ENCODE results near the gene SRXN1.
"Not testable (repeated sequence)": the region's sequence is repeated elsewhere in the genome, so short reads cannot be mapped to it uniquely, and the experiment has no call there.

Gene SRXN1

DNA sequence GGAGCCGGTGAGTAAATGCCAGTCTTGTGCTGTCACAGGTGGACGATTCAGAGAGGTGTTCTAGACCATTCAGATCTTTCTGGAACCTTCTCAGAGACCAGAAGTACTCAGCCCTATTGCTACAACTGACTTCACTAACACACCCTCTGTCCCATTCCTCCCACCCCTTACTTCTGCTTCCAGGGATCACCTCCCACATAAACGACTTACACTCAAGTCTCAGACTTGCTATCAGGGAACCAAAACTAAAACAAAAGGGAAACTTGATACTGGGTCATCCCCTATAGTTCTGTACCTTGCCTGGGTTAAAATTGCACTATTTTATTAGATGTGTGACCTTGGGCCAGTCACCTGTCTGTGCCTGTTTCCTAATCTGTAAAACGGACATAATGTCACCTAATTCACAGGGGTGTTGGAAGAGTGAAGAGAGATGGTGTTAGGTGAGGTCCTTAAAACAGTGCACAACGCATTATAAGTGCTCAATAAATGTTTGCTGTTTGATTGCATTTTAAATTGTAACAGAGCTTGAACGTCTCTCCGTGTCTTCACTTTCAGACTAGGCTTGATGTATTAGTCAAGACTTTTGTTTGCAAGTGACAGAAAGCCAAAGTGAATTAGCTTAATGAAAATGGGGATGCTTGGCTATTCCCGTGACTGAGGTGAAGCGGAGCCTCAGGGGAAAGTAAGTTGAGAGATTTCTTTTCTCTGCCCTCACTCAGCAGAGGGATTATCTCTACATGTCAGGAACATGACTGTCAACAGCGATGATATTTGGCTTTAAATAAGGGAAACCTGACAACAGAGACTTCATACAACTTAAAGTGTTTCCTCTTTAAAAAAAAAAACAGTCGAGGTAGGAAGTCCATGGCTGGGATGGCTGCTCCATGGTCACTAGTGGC, 3.0 kb upstream of the SRXN1 start:
- no peak for DNase-seq (ENCODE audit: low read depth in 2 of 2)

- DNase-seq (ENCODE audit: low read depth in 2 of 2), result no peak
Observed at GRCh38 chr20:654417-654750, 1.4 kb upstream of the SRXN1 start.

GRCh38 chr20:653590-654416, 803 bp upstream of the SRXN1 start:
- DNase-seq (ENCODE audit: low read depth in 2 of 2), result no peak

DNA sequence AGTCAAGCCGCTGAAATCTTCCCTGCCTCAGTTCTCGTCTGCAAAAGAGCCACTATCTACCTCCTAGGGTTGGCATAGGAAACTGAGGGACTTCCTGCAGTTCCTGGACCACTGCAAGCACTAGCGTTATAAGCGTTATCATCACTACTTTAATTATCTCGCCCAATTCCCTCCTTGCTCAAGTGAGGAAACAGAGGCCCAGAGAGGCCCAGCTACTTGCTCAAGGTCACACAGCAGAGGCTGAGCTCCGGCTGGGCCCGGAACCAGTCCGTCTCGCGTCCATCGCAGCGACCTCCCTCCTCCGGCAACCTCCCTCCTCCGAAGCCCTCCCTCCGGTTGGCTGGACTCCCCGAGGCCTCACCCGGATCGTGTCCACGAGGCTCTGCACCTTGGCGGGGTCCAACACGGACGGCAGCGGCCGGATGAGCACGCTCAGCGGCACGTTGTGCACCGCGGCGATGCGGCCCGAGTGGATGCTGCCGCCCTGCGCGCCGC, 338 bp downstream of the SRXN1 start:
- DNase-seq (ENCODE audit: low read depth in 2 of 2), result no peak

DNA sequence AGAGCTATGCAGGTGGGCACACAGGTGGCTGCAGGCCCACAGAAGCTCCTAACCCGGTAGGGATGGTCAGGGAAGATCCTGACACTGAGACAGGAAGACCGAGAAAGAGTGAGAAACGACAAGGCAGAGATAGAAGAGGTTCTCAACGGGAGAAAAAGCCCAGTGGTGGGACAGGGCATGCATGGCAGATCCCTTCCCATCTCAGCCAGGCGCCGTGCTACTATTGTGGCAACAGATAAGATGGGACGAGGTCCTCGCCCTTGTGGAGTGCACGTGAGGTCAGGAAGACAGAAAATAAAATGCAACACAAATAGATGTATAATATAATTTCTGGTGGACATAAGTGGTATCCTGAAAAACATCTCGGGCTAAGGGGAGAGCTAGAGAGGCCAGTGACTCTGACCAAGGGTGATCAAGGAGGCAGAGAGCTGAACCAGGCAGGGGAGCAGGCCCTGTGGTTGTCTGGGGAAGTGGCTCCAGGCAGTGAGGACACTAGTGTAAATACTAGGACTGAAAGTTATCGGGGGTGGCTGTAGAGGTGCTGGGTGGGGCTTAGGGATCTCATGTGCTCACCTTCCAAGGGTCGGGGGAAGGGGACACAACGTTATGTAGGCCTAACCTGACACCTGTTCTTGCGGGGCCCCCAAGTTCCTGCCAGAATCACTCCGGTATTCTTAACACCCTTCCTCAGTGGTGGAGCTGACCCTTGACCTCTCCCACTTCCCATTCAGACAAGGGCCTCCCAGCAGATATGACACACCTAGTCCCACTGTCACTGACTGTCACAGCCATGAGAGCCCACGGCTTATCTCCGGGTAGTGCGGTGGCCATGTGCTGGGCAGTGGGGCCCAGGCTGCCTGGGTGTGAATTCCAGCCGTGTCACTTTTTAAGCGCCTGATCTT, 1.0 kb downstream of the SRXN1 start:
- no peak for DNase-seq (ENCODE audit: low read depth in 2 of 2)

GRCh38 chr20:650954-651353, 2.0 kb downstream of the SRXN1 start:
- DNase-seq (ENCODE audit: low read depth in 2 of 2), result no peak

- no peak for DNase-seq (ENCODE audit: low read depth in 2 of 2)
Observed at GRCh38 chr20:650281-650680, 2.7 kb downstream of the SRXN1 start.

DNA sequence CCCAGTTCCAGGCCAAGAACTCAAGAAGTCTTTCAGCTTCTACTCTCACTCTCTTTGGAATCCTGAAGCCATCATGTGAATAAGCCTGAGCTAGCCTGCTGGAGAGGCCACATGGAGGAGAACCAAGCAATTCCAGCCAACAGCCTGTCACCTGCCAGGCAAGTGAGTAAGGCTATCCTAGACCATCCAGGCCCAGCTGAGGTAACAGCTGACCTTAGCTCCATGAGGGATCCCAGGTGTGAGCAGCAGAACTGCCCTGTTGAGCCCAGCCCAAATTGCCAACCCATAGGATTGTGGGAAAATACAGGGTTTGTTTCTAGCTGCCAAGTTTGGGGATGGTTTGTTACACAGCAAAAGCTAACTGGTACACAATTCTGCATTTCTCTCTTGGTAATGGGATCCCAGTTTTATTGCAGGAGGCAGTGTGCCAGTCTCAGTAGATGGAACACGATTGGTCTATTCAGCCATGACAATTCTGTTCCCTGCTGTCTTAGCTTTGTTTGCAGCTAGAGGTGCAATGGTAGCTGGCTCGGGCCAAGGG, 5.5 kb downstream of the SRXN1 start:
- DNase-seq (ENCODE audit: low read depth in 2 of 2), result no peak

DNA sequence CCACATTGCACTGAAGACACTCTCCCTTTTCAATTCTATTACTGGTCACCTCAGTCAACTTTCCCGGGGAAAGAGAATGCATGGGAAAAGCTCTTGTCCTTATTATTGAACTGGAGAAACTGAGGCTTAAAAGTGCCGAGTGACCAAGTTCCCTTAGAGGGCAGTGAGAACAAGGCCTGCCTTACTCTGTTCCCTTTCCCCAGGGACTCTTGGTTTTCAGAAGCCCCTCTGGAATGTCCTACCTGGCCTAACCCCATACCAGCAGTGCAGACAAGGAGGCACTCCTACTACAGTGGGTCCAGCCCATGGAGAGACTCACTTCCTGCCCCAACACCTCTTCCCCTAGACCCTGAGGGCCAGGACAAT, 6.1 kb downstream of the SRXN1 start:
- no peak for DNase-seq (ENCODE audit: low read depth in 2 of 2)

DNA sequence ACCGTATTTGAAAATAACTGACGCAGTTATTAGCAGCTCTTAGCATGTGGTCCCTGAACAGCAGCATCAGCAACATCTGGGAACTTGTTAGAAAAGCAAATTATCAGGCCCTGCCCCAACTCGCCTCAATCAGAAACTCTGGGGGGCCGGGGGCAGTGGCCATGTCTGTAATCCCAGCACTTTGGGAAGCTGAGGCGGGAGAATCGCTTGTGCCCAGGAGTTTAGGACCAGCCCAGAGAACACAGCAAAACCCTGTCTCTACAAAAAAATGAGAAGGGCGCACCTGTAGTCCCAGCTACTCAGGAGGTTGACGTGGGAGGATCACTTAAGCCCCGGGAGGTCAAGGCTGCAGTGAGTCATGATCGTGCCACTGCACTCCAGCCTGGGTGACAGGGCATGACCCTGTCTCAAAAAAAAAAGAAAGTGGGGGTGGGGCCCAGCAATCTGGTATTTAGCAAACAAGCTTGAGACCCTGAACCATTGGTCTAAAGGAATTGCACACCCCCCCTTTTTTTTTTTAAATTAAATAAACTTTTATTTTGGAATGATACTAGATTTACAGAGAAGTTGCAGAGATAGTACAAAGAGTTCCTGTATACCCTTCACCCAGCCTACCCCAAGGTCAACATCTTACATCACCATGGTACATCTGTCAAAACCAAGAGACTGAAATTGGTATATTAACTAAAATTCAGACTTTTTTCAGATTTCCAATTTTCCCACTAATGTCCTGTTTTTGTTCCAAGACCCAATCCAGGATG, 6.7 kb downstream of the SRXN1 start:
- no peak for DNase-seq (ENCODE audit: low read depth in 2 of 2)

GRCh38 chr20:645318-646106, 7.5 kb downstream of the SRXN1 start:
- no peak for DNase-seq (ENCODE audit: low read depth in 2 of 2)

DNA sequence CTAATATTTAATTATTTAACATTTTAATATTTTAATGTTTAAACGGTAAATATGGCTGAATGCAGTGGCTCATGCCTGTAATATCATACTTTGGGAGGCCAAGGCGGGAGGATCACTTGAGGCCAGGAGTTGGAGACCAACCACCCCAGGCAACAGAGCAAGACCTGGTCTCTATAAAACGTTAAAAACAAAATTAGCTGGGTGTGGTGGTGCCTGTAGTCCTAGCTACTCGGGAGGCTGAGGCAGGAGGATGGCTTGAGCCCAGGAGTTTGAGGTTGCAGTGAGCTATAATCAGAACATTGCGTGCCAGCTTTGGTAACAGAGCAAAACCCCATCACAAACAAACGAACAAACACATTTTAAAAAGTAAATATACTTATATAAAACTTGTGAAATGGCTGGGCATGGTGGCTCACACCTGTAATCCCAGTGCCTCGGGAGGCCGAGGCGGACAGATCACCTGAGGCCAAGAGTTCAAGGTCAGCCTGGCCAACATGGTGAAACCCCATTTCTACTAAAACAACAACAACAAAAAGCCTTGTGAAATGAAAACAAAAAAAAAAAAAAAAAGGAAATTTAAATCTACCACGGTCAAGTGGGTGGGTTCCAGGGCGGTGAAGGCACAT, 8.2 kb downstream of the SRXN1 start:
- no peak for DNase-seq (ENCODE audit: low read depth in 2 of 2)

DNA sequence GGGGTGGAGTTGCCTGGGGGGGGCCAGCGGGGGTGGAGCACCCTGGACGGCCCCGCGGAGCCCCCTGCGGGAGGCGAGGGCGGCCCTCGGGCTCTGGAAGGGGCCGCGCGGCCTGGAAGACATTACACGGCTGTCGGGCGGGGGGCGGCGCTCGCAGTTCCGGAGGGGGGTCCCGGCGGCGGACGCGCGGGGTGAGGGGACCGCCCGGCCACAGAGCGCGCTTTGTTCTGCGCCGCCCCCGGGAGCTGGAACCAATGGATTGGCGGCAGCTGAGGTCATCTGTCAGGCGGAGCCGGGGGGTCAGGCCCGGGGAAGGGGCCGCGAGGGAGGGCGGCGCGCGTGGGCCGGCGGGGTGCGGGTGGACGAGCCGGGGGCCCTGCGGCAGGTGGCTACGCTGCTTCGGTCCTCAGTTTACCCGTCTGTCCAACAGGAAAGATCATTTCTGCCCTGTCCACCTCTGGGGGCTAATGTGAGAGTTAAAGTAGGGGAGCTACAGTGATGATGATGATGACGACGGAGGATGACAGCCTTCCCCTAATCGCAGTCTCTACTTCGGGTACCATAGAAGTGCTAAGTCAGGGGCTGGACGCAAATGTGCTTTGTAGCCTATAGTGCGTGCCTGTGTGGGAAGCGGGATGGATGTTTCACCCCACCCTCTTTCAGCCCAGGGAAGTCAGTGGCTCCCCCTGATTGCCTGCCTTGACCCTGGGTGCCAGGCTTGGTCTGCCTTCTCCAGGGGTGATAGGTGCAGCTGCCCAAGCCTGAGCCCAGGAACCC, 10.4 kb downstream of the SRXN1 start:
- no peak for DNase-seq (ENCODE audit: low read depth in 2 of 2)

DNA sequence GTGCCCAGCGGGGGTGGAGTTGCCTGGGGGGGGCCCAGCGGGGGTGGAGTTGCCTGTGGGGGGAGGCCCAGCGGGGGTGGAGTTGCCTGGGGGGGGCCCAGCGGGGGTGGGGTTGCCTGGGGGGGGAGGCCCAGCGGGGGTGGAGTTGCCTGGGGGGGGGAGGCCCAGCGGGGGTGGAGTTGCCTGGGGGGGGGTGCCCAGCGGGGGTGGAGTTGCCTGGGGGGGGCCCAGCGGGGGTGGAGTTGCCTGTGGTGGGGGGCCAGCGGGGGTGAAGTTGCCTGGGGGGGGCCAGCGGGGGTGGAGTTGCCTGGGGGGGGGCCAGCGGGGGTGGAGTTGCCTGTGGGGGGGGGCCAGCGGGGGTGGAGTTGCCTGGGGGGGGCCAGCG, 11.0 kb downstream of the SRXN1 start:
- not testable (repeated sequence) for DNase-seq (ENCODE audit: low read depth in 2 of 2)

GRCh38 chr20:641516-641875, 11.5 kb downstream of the SRXN1 start:
- DNase-seq (ENCODE audit: low read depth in 2 of 2), result no peak

- no peak for DNase-seq (ENCODE audit: low read depth in 2 of 2)
Observed at GRCh38 chr20:640674-641515, 12.1 kb downstream of the SRXN1 start.

DNA sequence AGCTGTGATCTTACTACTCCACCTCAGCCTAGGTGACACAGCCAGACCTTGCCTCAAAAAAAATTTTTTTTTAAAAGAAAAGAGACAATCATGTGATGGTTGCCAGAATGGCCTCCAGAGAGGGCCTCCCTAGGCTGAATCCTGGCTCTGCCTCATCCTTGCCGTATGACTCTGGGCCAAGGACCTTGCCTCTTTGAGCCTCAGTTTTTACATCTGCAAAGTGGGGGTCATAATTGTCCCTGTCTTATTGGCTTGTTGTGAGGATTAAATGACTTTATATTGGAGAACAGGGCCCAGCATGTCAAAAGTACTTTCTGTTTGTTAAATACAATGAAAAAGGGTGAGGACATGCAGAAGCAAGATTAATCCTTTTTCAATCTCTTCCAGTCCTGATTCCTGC, 14.4 kb downstream of the SRXN1 start:
- no peak for DNase-seq (ENCODE audit: low read depth in 2 of 2)

DNA sequence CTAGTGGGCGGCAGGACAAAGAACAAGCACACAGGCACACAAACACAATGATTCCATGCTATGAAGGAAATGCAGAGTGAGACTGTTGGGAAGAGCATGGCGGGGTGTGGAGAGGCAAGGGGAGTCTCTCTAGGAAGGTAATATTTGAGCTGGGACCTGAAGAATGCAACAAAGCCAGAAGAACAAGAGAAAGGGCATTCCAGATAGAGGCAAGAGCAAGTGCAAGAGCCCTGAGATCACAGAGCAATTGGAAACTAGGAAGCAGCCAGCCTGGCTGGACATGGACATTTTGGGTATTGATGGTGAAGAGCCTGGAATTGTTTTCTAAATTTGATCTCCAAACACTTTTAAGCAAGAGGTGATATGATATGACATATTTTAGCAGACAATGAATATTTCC, 15.4 kb downstream of the SRXN1 start:
- DNase-seq (ENCODE audit: low read depth in 2 of 2), result no peak

Data from fibroblast of skin of left biceps (primary cell).